Mucosa of stomach (tissue), 1 donor: Measurements from ENCODE around the gene RPL10.

Experiments
- H3K27me3 ChIP-seq: one replicate; pipeline ENCODE4 v1.7.0; 2013; ENCODE audit warnings: mild to moderate bottlenecking, low read length; ENCODE audit not compliant: control insufficient read depth, insufficient read depth
- H3K36me3 ChIP-seq: one replicate; pipeline ENCODE4 v1.7.0; 2013; ENCODE audit warnings: low read length; ENCODE audit not compliant: control insufficient read depth, insufficient read depth
- H3K4me1 ChIP-seq: one replicate; pipeline ENCODE4 v1.7.0; 2013; ENCODE audit warnings: mild to moderate bottlenecking, low read length; ENCODE audit not compliant: control insufficient read depth, insufficient read depth
- H3K4me3 ChIP-seq: one replicate; pipeline ENCODE4 v1.7.0; 2013; ENCODE audit warnings: low read length
- H3K9ac ChIP-seq: one replicate; pipeline ENCODE4 v1.7.0; 2013; ENCODE audit warnings: mild to moderate bottlenecking, low read length, moderate library complexity
- H3K9me3 ChIP-seq: one replicate; pipeline ENCODE4 v1.7.0; 2013; ENCODE audit warnings: mild to moderate bottlenecking, low read length, moderate library complexity; ENCODE audit not compliant: control insufficient read depth
- donor health status: Pancreatic carcinoma.

Gene RPL10

GRCh38 chrX:154413142-154413541, 15.0 kb downstream of the RPL10 start:
- Histone ChIP-seq H3K9me3 (no peaks in the 10 kb centered on the region), H3K9ac (peak overlapping the region; percentile 80), H3K36me3 (no peaks in the 10 kb centered on the region), H3K4me1 (peaks cover 17% of the 10 kb centered on the region), H3K4me3 (no peak overlapping the region), H3K27me3 (no peaks in the 10 kb centered on the region)

- Histone ChIP-seq H3K27me3 (no peaks in the 10 kb centered on the region), H3K4me3 (no peak overlapping the region), H3K9ac (no peak overlapping the region), H3K36me3 (no peaks in the 10 kb centered on the region), H3K4me1 (peaks cover 10% of the 10 kb centered on the region), H3K9me3 (no peaks in the 10 kb centered on the region)
Observed at GRCh38 chrX:154417157-154417556, 19.0 kb downstream of the RPL10 start.

GRCh38 chrX:154419189-154419588, 21.0 kb downstream of the RPL10 start:
- H3K9me3 ChIP-seq, result no peaks in the 10 kb centered on the region
- no peaks in the 10 kb centered on the region for H3K27me3 ChIP-seq
- no peaks in the 10 kb centered on the region for H3K36me3 ChIP-seq
- H3K4me3 ChIP-seq, result no peak overlapping the region
- no peak overlapping the region for H3K9ac ChIP-seq
- no peaks in the 10 kb centered on the region for H3K4me1 ChIP-seq

- Histone ChIP-seq H3K4me3 (no peak overlapping the region), H3K27me3 (no peaks in the 10 kb centered on the region), H3K4me1 (no peaks in the 10 kb centered on the region), H3K9ac (no peak overlapping the region), H3K9me3 (no peaks in the 10 kb centered on the region), H3K36me3 (no peaks in the 10 kb centered on the region)
Observed at GRCh38 chrX:154419688-154420401, 21.7 kb downstream of the RPL10 start.

- H3K36me3 ChIP-seq, result no peaks in the 10 kb centered on the region
- no peaks in the 10 kb centered on the region for H3K9me3 ChIP-seq
- no peak overlapping the region for H3K4me3 ChIP-seq
- no peaks in the 10 kb centered on the region for H3K27me3 ChIP-seq
- no peaks in the 10 kb centered on the region for H3K4me1 ChIP-seq
- no peak overlapping the region for H3K9ac ChIP-seq
Observed at GRCh38 chrX:154420402-154420756, 22.2 kb downstream of the RPL10 start.

- H3K36me3 ChIP-seq, result no peaks in the 10 kb centered on the region
- H3K4me1 ChIP-seq, result peaks cover 22% of the 10 kb centered on the region
- H3K27me3 ChIP-seq, result no peaks in the 10 kb centered on the region
- no peak overlapping the region for H3K4me3 ChIP-seq
- H3K9ac ChIP-seq, result no peak overlapping the region
- no peaks in the 10 kb centered on the region for H3K9me3 ChIP-seq
Observed at GRCh38 chrX:154426916-154427770, 29.0 kb downstream of the RPL10 start.

GRCh38 chrX:154428176-154429171, 30.3 kb downstream of the RPL10 start, which contains the start of gene ATP6AP1:
TSS of gene ATP6AP1 (plus strand) at chrX:154428677. CDS start at chrX:154428693, 16 bp downstream.
- Histone ChIP-seq H3K27me3 (no peaks in the 10 kb centered on the region), H3K4me3 (peak within 1 kb of the TSS; percentile 71), H3K4me1 (peaks cover 22% of the 10 kb centered on the region), H3K9me3 (no peaks in the 10 kb centered on the region), H3K9ac (peak within 1 kb of the TSS; percentile 53), H3K36me3 (no peaks in the 10 kb centered on the region)

GRCh38 chrX:154429711-154430110, 31.5 kb downstream of the RPL10 start:
- Histone ChIP-seq H3K9ac (peak overlapping the region; percentile 53), H3K27me3 (no peaks in the 10 kb centered on the region), H3K36me3 (no peaks in the 10 kb centered on the region), H3K4me3 (no peak overlapping the region), H3K9me3 (no peaks in the 10 kb centered on the region), H3K4me1 (peaks cover 22% of the 10 kb centered on the region)

GRCh38 chrX:154430479-154430878, 32.3 kb downstream of the RPL10 start:
- H3K4me1 ChIP-seq, result peaks cover 22% of the 10 kb centered on the region
- no peaks in the 10 kb centered on the region for H3K27me3 ChIP-seq
- peak overlapping the region; percentile 15 for H3K9ac ChIP-seq
- no peaks in the 10 kb centered on the region for H3K9me3 ChIP-seq
- H3K4me3 ChIP-seq, result no peak overlapping the region
- H3K36me3 ChIP-seq, result no peaks in the 10 kb centered on the region

GRCh38 chrX:154430916-154431315, 32.7 kb downstream of the RPL10 start:
- H3K4me3 ChIP-seq, result no peak overlapping the region
- peaks cover 22% of the 10 kb centered on the region for H3K4me1 ChIP-seq
- no peaks in the 10 kb centered on the region for H3K36me3 ChIP-seq
- no peaks in the 10 kb centered on the region for H3K27me3 ChIP-seq
- peak overlapping the region; percentile 15 for H3K9ac ChIP-seq
- H3K9me3 ChIP-seq, result no peaks in the 10 kb centered on the region

- Histone ChIP-seq H3K9ac (no peak overlapping the region), H3K4me1 (peaks cover 22% of the 10 kb centered on the region), H3K36me3 (no peaks in the 10 kb centered on the region), H3K9me3 (no peaks in the 10 kb centered on the region), H3K27me3 (no peaks in the 10 kb centered on the region), H3K4me3 (no peak overlapping the region)
Observed at GRCh38 chrX:154431341-154431740, 33.2 kb downstream of the RPL10 start.
